Adrenal gland (tissue), 12 donors: ENCODE results near the gene GNAL. TPM values are rescaled to one million over a fixed set of nuclear protein-coding genes. Genes with fewer than 3 reads are reported as not detected.

ENCODE experiments used
- DNase-seq, 7 donors: peaks; one replicate each; pipeline ENCODE4 v3.0.0-alpha.2; 2019 to 2020
- H3K27ac ChIP-seq, 5 donors: fragments of 200-600 bp; sonication (generic) in 4 of 5; 1 replicate in 3 of 5; 2 replicates in 2 of 5; pipeline versions ENCODE4 v1.5.1 to v1.8.0; 2016 to 2020; ENCODE audit warnings: mild to moderate bottlenecking in 1 of 5
- H3K27me3 ChIP-seq: fragments of 200-600 bp; 2 replicates; pipeline ENCODE4 v1.8.0; 2021
- H3K36me3 ChIP-seq, 2 donors: fragments of 200-600 bp; replicated peaks in 1 of 2; 1 replicate in 1 of 2; 2 replicates in 1 of 2; pipeline versions ENCODE4 v1.5.1 to v1.8.0; 2018 to 2022
- H3K4me1 ChIP-seq, 2 donors: fragments of 200-600 bp; replicated peaks in 1 of 2; 1 replicate in 1 of 2; 2 replicates in 1 of 2; pipeline versions ENCODE4 v1.5.1 to v1.8.0; 2018 to 2021
- H3K4me3 ChIP-seq, 4 donors: fragments of 200-600 bp; sonication (generic) in 3 of 4; one replicate each; pipeline ENCODE4 v1.5.1; 2016 to 2018
- H3K9me3 ChIP-seq, 3 donors: fragments of 200-600 bp; sonication (generic) in 1 of 3; replicated peaks in 1 of 3; 1 replicate in 2 of 3; 2 replicates in 1 of 3; pipeline versions ENCODE4 v1.5.1 to v1.8.0; 2016 to 2021
- POLR2A ChIP-seq, 2 donors: fragments of 450-650 bp; IDR thresholded peaks; one replicate each; pipeline ENCODE4 v1.6.1; 2017; ENCODE audit warnings: antibody characterized with exemption in 2 of 2, mild to moderate bottlenecking in 2 of 2, moderate library complexity in 1 of 2
- WGBS, 4 donors: extraction: QIAGEN DNeasy Blood & Tissue Kit in 2 of 4; methylation state at CpG; one replicate each; pipeline versions ENCODE4 v1.1.5 to v1.1.7; 2013 to 2017; 5-methylcytosine and 5-hydroxymethylcytosine counted together
- intact Hi-C, 2 donors: fragments of 100-400 bp; cut with DNase I; formaldehyde crosslinking; loops; one replicate each; pipeline versions ENCODE4 v1.14.1 to v1.15.0; 2022 to 2023
- polyA plus RNA-seq, 3 donors: library from polyadenylated mRNA; stranded (reverse); fragments of 200-250 nt in 2 of 3; fragments of 350-450 nt in 1 of 3; fragmentation: Illumina TruSeq in 1 of 3; extraction: RNeasy Lipid Tissue Mini Kit (QIAGEN cat#74804) in 1 of 3; gene quantifications; one replicate each; pipeline ENCODE4 v1.2.3, GENCODE V29; 2013 to 2014
- total RNA-seq, 9 donors: library from RNA; depleted of rRNA in 4 of 9; stranded (reverse); fragments of >200 nt in 4 of 9; fragments of 120-200 nt in 1 of 9; fragmentation: NEBNext Ultra II Directional in 1 of 9; extraction: Animal tissue kit (Norgen Biotek cat#: 25700) in 1 of 9; gene quantifications; one replicate each; pipeline versions ENCODE4 v1.1.0 to v1.2.4, GENCODE V29; 2013 to 2023
- TF ChIP-seq, protein P1 (sequence below), 6 experiments: fragments of 450-650 bp in 4 of 6; fragments of 200-600 bp in 2 of 6; sonication (generic) in 1 of 6; IDR thresholded peaks; 1 replicate in 5 of 6; 2 replicates in 1 of 6; pipeline versions ENCODE4 v1.5.1 to v1.8.0; 2016 to 2021; ENCODE audit warnings: antibody characterized with exemption in 6 of 6, mild to moderate bottlenecking in 2 of 6, moderate library complexity in 1 of 6
- donor health status: healthy with polysubstance abuse.
- donor health status: Bipolar disorder and iron deficiency.
- donor health status: DM: yes; HTN: yes; CAD: no.
- donor health status: DM: no; HTN: no; CAD: no.
- donor health status: DM: no; HTN: no; CAD: no.
- donor health status: DM: yes; HTN: yes; CAD: no.

The GNAL gene
- total and polyA plus RNA-seq, 12 donors: 0.48 to 7.0 (median 2.3) TPM

- DNase-seq: no peak
- Histone ChIP-seq H3K9me3 (no peaks in the 10 kb centered on the region), H3K27me3 (peaks cover 6% of the 10 kb centered on the region), H3K4me1 (no peaks in the 10 kb centered on the region), H3K36me3 (no peaks in the 10 kb centered on the region), H3K27ac (no peak overlapping the region), H3K4me3 (no peak overlapping the region)
- intact Hi-C loops: no loop called here
- no peak for TF ChIP-seq POLR2A (IDR thresholded peaks at IDR 0.05)
- TF ChIP-seq, protein P1, sequence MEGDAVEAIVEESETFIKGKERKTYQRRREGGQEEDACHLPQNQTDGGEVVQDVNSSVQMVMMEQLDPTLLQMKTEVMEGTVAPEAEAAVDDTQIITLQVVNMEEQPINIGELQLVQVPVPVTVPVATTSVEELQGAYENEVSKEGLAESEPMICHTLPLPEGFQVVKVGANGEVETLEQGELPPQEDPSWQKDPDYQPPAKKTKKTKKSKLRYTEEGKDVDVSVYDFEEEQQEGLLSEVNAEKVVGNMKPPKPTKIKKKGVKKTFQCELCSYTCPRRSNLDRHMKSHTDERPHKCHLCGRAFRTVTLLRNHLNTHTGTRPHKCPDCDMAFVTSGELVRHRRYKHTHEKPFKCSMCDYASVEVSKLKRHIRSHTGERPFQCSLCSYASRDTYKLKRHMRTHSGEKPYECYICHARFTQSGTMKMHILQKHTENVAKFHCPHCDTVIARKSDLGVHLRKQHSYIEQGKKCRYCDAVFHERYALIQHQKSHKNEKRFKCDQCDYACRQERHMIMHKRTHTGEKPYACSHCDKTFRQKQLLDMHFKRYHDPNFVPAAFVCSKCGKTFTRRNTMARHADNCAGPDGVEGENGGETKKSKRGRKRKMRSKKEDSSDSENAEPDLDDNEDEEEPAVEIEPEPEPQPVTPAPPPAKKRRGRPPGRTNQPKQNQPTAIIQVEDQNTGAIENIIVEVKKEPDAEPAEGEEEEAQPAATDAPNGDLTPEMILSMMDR (IDR thresholded peaks at IDR 0.05): no peak
- WGBS, 4 donors: 78 to 93% (median 85%) methylated on average over 2 of the region's 2 CpGs
These were observed 51.4 kb downstream of the GNAL start for GRCh38 chr18:11740461-11740860.

DNA sequence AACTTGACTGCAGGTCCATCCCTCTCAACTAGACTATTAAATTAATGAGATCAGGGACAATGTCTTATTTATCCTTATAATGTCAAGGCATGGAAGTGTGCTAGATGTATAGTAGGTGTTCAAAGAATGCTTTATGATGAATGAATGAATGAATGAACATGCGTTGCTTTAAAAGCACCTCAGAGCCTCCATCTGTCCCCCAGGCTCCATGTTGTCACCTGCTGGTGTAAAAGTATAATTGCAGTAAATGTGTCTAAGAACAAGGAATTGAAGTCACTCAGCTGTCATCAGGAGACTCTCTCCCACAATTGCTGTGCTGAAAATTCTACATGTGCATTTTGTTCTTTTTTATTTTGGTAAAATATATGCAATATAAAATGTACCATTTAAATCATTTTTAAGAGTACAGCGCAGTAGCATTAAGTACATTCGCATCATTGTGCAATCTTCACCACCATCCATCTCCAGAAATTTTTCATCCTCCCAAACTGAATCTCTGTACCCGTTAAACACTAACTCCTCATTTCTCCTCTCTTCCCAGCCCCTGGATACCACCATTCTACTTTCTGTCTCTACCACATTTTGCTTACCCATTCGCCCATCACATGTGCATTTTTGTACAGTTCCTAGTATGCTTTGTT lies 52.6 kb downstream of the GNAL start:
- H3K27me3 ChIP-seq: peaks cover 16% of the 10 kb centered on the region
- no peak overlapping the region for H3K4me3 ChIP-seq
- intact Hi-C loops: no loop called here
- no peak overlapping the region for H3K27ac ChIP-seq
- H3K36me3 ChIP-seq: no peaks in the 10 kb centered on the region
- 68 to 75% (median 72%) methylated on average over 5 of the region's 5 CpGs for WGBS, 4 donors
- H3K4me1 ChIP-seq: no peaks in the 10 kb centered on the region
- DNase-seq: no peak
- TF ChIP-seq POLR2A (IDR thresholded peaks at IDR 0.05): no peak
- TF ChIP-seq, protein P1 (IDR thresholded peaks at IDR 0.05): peak in 4 of 6 experiments; percentile 27 to 39 (median 38)
- no peaks in the 10 kb centered on the region for H3K9me3 ChIP-seq

GRCh38 chr18:11745521-11745920 lies 56.5 kb downstream of the GNAL start:
- Histone ChIP-seq H3K27ac (no peak overlapping the region), H3K4me3 (no peak overlapping the region), H3K36me3 (no peaks in the 10 kb centered on the region), H3K9me3 (no peaks in the 10 kb centered on the region), H3K27me3 (peaks cover 19% of the 10 kb centered on the region), H3K4me1 (no peaks in the 10 kb centered on the region)
- TF ChIP-seq POLR2A (IDR thresholded peaks at IDR 0.05): no peak
- TF ChIP-seq, protein P1 (IDR thresholded peaks at IDR 0.05): no peak
- no peak for DNase-seq
- intact Hi-C loops: no loop called here
- 84 to 89% (median 85%) methylated on average over 9 of the region's 9 CpGs for WGBS, 4 donors

GRCh38 chr18:11747286-11747685 lies 58.2 kb downstream of the GNAL start:
- intact Hi-C loops: no loop called here
- no peak for DNase-seq
- H3K27me3 ChIP-seq: peaks cover 37% of the 10 kb centered on the region
- TF ChIP-seq, protein P1 (IDR thresholded peaks at IDR 0.05): no peak
- TF ChIP-seq POLR2A (IDR thresholded peaks at IDR 0.05): no peak
- no peaks in the 10 kb centered on the region for H3K9me3 ChIP-seq
- 83 to 98% (median 90%) methylated on average over 4 of the region's 4 CpGs for WGBS, 4 donors
- no peaks in the 10 kb centered on the region for H3K36me3 ChIP-seq
- no peak overlapping the region for H3K4me3 ChIP-seq
- H3K4me1 ChIP-seq: peaks cover 0 to 6% of the 10 kb centered on the region in 2 donors
- no peak overlapping the region for H3K27ac ChIP-seq
